Panc1 (cell line): ENCODE data around the gene DNER. TPM values are rescaled to one million over a fixed set of nuclear protein-coding genes. Genes with fewer than 3 reads are reported as not detected.

Experiments
- ATAC-seq: fragments of 200-7000 bp; cut with Tn5 transposase; 2 replicates; pipeline ENCODE4 v1.9.1; 2020; ENCODE audit warnings: mild to moderate bottlenecking, moderate library complexity
- BruUV-seq: library from RNA; stranded (reverse); fragments of 400-500 nt; replicated peaks from 2 replicates; lab custom pipeline; 2021; lab: Mats Ljungman, UMichigan
- CTCF ChIA-PET: fragments of 300-600 bp; sonication (Branson Sonifier 250); formaldehyde crosslinking; loops from one replicate; lab custom pipeline; 2022; ENCODE audit warnings: antibody characterized with exemption; lab: Charles Lee
- POLR2A ChIA-PET: fragments of 300-600 bp; sonication (Branson Sonifier 250); formaldehyde crosslinking; loops from one replicate; lab custom pipeline; 2022; ENCODE audit warnings: antibody characterized with exemption; lab: Charles Lee
- DNase-seq: peaks from one replicate; pipeline ENCODE4 v3.0.0-alpha.2; 2010; ENCODE audit warnings: low read depth, low spot score
- H3K27ac ChIP-seq: 2 replicates; pipeline ENCODE4 v1.5.1; 2011; ENCODE audit warnings: mild to moderate bottlenecking, low read length, inconsistent platforms
- H3K27me3 ChIP-seq: fragments of 200-500 bp; sonication (Bioruptor generic); 2 replicates; pipeline ENCODE4 v1.6.0; 2014; ENCODE audit warnings: low read length, inconsistent platforms; ENCODE audit not compliant: control insufficient read depth, insufficient read depth
- H3K36me3 ChIP-seq: fragments of 200-500 bp; sonication (Bioruptor generic); 2 replicates; pipeline ENCODE4 v1.5.1; 2014; ENCODE audit warnings: inconsistent platforms, mild to moderate bottlenecking, low read length, moderate library complexity; ENCODE audit not compliant: control insufficient read depth, insufficient read depth
- H3K4me1 ChIP-seq: 2 replicates; pipeline ENCODE4 v1.5.1; 2011; ENCODE audit warnings: inconsistent platforms, mild to moderate bottlenecking, low read length, moderate library complexity; ENCODE audit not compliant: control insufficient read depth, insufficient read depth
- H3K4me3 ChIP-seq, 2 experiments: 2 replicates each; pipeline ENCODE4 v1.5.1; 2011 to 2012; ENCODE audit warnings: low read depth in 2 of 2, low read length in 2 of 2, mild to moderate bottlenecking in 2 of 2, inconsistent platforms in 1 of 2, moderate library complexity in 1 of 2
- H3K9me3 ChIP-seq: fragments of 200-500 bp; sonication (Bioruptor generic); 2 replicates; pipeline ENCODE4 v1.5.1; 2014; ENCODE audit warnings: low read depth, mild to moderate bottlenecking, inconsistent platforms, low read length, moderate library complexity; ENCODE audit not compliant: control insufficient read depth, insufficient read depth
- POLR2AphosphoS5 ChIP-seq: IDR thresholded peaks from 2 replicates; pipeline ENCODE4 v1.6.1; 2012; ENCODE audit warnings: mild to moderate bottlenecking, low read depth, low read length, moderate library complexity
- SIN3A ChIP-seq: IDR thresholded peaks from 2 replicates; pipeline ENCODE4 v1.6.1; 2012; ENCODE audit warnings: low read depth, mild to moderate bottlenecking, low read length, moderate library complexity, borderline replicate concordance; ENCODE audit not compliant: insufficient read depth
- TCF7L2 ChIP-seq: IDR thresholded peaks from 2 replicates; pipeline ENCODE4 v1.6.1; 2011; ENCODE audit warnings: mild to moderate bottlenecking, low read depth, low read length, inconsistent platforms
- in situ Hi-C: cut with HindIII; loops from 2 replicates; pipeline ENCODE4 v1.10.0; 2016; ENCODE audit warnings: low sequenced_read_pairs, low pct_unique_long_range_greater_than_20kb
- intact Hi-C: fragments of 100-400 bp; cut with micrococcal nuclease; formaldehyde crosslinking; loops from one replicate; pipeline ENCODE4 v1.10.0; 2022; ENCODE audit not compliant: unreplicated experiment
- total RNA-seq: library from RNA; stranded (reverse); gene quantifications from one replicate; pipeline ENCODE4 v1.2.1, GENCODE V29; 2021; ENCODE audit not compliant: unreplicated experiment
- TF ChIP-seq, protein P1 (sequence below): fragments of 450-650 bp; IDR thresholded peaks from 2 replicates; pipeline ENCODE4 v1.5.1; 2017; ENCODE audit warnings: mild to moderate bottlenecking
- TF ChIP-seq, protein P2 (sequence below), 2 experiments: IDR thresholded peaks; 2 replicates each; pipeline ENCODE4 v1.6.1; 2011 to 2012; ENCODE audit warnings: low read depth in 2 of 2, control low read depth in 1 of 2, low read length in 1 of 2, mild to moderate bottlenecking in 1 of 2, moderate library complexity in 1 of 2; ENCODE audit not compliant: insufficient read depth in 1 of 2

The DNER gene
- total RNA-seq, 1 experiment from 2014 or later, result 0.31 TPM

DNA sequence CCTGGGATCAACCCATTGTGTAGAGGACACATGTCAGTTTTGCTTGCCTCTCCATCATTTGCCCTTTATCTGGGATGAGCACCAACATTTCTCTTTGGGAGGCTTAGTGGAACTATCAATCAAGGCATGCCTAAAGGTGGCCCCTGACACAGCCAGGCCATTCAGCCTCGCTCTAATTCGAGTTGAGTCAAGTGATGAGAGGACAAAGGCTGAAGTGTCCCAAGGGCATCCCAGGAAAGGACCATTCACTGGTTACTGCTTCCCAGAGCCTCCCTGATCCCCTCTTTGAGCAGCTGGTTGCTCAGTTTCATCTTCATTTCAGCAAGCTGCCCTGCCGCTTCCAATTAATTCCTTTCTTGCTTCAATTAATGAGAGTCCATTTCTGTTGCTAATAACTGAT, 63.5 kb downstream of the DNER start:
- Histone ChIP-seq H3K4me3 (no peak overlapping the region), H3K9me3 (no peaks in the 10 kb centered on the region), H3K27me3 (peaks cover 11% of the 10 kb centered on the region), H3K36me3 (no peaks in the 10 kb centered on the region), H3K4me1 (no peaks in the 10 kb centered on the region), H3K27ac (no peak overlapping the region)
- in situ Hi-C loops (no loop called here), intact Hi-C loops (no loop called here)
- DNase-seq (no peak), ATAC-seq (no peak)
- POLR2A ChIA-PET, result no interaction called here
- BruUV-seq, result no TSS peak
- CTCF ChIA-PET, result no interaction called here
- no peak for TF ChIP-seq TCF7L2
- TF ChIP-seq, protein P1, sequence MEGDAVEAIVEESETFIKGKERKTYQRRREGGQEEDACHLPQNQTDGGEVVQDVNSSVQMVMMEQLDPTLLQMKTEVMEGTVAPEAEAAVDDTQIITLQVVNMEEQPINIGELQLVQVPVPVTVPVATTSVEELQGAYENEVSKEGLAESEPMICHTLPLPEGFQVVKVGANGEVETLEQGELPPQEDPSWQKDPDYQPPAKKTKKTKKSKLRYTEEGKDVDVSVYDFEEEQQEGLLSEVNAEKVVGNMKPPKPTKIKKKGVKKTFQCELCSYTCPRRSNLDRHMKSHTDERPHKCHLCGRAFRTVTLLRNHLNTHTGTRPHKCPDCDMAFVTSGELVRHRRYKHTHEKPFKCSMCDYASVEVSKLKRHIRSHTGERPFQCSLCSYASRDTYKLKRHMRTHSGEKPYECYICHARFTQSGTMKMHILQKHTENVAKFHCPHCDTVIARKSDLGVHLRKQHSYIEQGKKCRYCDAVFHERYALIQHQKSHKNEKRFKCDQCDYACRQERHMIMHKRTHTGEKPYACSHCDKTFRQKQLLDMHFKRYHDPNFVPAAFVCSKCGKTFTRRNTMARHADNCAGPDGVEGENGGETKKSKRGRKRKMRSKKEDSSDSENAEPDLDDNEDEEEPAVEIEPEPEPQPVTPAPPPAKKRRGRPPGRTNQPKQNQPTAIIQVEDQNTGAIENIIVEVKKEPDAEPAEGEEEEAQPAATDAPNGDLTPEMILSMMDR, result no peak
- no peak for TF ChIP-seq SIN3A
- no peak for TF ChIP-seq POLR2AphosphoS5
- TF ChIP-seq, protein P2, sequence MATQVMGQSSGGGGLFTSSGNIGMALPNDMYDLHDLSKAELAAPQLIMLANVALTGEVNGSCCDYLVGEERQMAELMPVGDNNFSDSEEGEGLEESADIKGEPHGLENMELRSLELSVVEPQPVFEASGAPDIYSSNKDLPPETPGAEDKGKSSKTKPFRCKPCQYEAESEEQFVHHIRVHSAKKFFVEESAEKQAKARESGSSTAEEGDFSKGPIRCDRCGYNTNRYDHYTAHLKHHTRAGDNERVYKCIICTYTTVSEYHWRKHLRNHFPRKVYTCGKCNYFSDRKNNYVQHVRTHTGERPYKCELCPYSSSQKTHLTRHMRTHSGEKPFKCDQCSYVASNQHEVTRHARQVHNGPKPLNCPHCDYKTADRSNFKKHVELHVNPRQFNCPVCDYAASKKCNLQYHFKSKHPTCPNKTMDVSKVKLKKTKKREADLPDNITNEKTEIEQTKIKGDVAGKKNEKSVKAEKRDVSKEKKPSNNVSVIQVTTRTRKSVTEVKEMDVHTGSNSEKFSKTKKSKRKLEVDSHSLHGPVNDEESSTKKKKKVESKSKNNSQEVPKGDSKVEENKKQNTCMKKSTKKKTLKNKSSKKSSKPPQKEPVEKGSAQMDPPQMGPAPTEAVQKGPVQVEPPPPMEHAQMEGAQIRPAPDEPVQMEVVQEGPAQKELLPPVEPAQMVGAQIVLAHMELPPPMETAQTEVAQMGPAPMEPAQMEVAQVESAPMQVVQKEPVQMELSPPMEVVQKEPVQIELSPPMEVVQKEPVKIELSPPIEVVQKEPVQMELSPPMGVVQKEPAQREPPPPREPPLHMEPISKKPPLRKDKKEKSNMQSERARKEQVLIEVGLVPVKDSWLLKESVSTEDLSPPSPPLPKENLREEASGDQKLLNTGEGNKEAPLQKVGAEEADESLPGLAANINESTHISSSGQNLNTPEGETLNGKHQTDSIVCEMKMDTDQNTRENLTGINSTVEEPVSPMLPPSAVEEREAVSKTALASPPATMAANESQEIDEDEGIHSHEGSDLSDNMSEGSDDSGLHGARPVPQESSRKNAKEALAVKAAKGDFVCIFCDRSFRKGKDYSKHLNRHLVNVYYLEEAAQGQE (IDR thresholded peaks at IDR 0.05; ENCODE audit: insufficient read depth in 1 of 2, low read depth in 2 of 2, low read length in 1 of 2), result no peak

DNA sequence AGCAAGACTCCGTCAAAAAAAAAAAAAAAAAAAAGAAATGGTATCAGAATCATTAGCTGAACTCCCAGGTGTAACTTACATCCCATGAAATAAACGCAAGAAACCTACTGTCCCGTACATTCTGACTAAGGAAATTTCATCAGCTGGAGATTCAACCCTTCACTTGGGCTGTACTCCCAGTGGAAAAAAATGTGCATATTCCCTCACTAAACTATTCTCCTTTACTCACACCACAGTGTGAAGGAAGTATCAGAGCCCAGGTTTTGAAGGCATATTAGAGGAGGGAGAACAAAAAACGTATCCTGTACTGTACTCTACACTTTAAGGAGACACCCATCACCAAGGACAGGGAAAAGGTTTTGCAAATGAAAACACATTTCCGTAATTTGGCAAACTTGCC, 64.3 kb downstream of the DNER start:
- Histone ChIP-seq H3K9me3 (no peaks in the 10 kb centered on the region), H3K4me3 (no peak overlapping the region), H3K27me3 (peaks cover 11% of the 10 kb centered on the region), H3K4me1 (no peaks in the 10 kb centered on the region), H3K36me3 (no peaks in the 10 kb centered on the region), H3K27ac (no peak overlapping the region)
- no peak for DNase-seq
- ChIA-PET POLR2A (no interaction called here), CTCF (no interaction called here)
- no peak for ATAC-seq
- in situ Hi-C loops (no loop called here), intact Hi-C loops (no loop called here)
- BruUV-seq, result no TSS peak
- TF ChIP-seq POLR2AphosphoS5, result no peak
- TF ChIP-seq SIN3A, result no peak

DNA sequence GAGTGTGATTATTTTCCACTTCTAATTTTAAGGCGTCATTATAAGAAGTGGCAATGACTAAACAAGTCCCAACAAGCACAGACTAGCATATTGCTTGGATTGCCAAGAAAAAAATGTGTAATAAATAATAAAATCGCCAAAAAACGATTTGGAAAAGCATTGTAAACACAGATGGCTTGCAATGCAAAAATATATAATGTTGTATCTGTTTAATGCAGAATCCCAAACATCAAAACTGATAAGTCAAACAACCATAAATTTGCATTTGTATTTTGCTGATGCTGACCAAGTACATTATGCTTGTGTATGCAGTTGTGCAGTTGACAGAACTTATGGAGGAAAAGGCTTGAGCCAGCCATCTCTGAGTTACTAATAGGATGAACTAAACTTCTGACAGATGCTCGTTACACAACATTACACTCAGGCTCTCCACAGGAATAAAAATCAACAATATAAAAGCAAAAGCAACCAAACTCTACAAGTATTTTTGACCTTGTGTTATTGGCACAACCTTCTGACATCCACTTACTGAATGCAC, 68.1 kb downstream of the DNER start:
- no TSS peak for BruUV-seq
- ChIA-PET CTCF (no interaction called here), POLR2A (no interaction called here)
- intact Hi-C loops (no loop called here), in situ Hi-C loops (no loop called here)
- no peaks in the 10 kb centered on the region; the same call in 1 of the 2 replicates for H3K4me1 ChIP-seq
- H3K9me3 ChIP-seq, result no peaks in the 10 kb centered on the region
- H3K4me3 ChIP-seq, result no peak overlapping the region
- H3K27me3 ChIP-seq, result peaks cover 5% of the 10 kb centered on the region
- DNase-seq, result no peak
- no peak overlapping the region for H3K27ac ChIP-seq
- ATAC-seq, result no peak
- TF ChIP-seq POLR2AphosphoS5, result no peak
- TF ChIP-seq, protein P1, result no peak
- TF ChIP-seq TCF7L2, result no peak
- TF ChIP-seq, protein P2 (IDR thresholded peaks at IDR 0.05; ENCODE audit: insufficient read depth in 1 of 2, low read depth in 2 of 2, low read length in 1 of 2), result no peak
- no peak for TF ChIP-seq SIN3A
- H3K36me3 ChIP-seq, result no peaks in the 10 kb centered on the region
